DOHH2 (cell line): Measurements from ENCODE around the gene DUSP23.

Experiments
- H3F3A ChIP-seq: fragments of 200-600 bp; sonication (generic), shearing (Covaris generic); 2 replicates; pipeline ENCODE4 v1.6.0; 2016; ENCODE audit warnings: antibody characterized with exemption, mild to moderate bottlenecking; ENCODE audit not compliant: control insufficient read depth, insufficient read depth
- H3K27ac ChIP-seq: fragments of 200-600 bp; sonication (generic); 2 replicates; pipeline ENCODE4 v1.5.1; 2014; ENCODE audit warnings: low read depth, mild to moderate bottlenecking, low read length, moderate library complexity
- H3K27me3 ChIP-seq: fragments of 200-600 bp; sonication (generic); 2 replicates; pipeline ENCODE4 v1.6.1; 2014; ENCODE audit warnings: mild to moderate bottlenecking, low read length, mixed read lengths; ENCODE audit not compliant: control insufficient read depth
- H3K36me3 ChIP-seq: fragments of 200-600 bp; sonication (generic); 2 replicates; pipeline ENCODE4 v1.6.1; 2014; ENCODE audit warnings: mild to moderate bottlenecking, low read length, moderate library complexity, mixed read lengths; ENCODE audit not compliant: control insufficient read depth
- H3K4me1 ChIP-seq: fragments of 200-600 bp; sonication (generic); 2 replicates; pipeline ENCODE4 v1.6.1; 2014; ENCODE audit warnings: mild to moderate bottlenecking, low read length, mixed read lengths; ENCODE audit not compliant: control insufficient read depth
- H3K4me2 ChIP-seq: fragments of 200-600 bp; sonication (generic); 2 replicates; pipeline ENCODE4 v1.6.0; 2014; ENCODE audit warnings: mild to moderate bottlenecking, low read length, moderate library complexity
- H3K4me3 ChIP-seq: fragments of 200-600 bp; sonication (generic); 2 replicates; pipeline ENCODE4 v1.5.1; 2014; ENCODE audit warnings: mild to moderate bottlenecking, low read length, mixed read lengths
- H3K79me2 ChIP-seq: fragments of 200-600 bp; sonication (generic); 2 replicates; pipeline ENCODE4 v1.6.1; 2014; ENCODE audit warnings: mild to moderate bottlenecking, low read length, mixed read lengths; ENCODE audit not compliant: control insufficient read depth
- H3K9me2 ChIP-seq: fragments of 200-600 bp; sonication (generic); replicated peaks from 2 replicates; pipeline ENCODE4 v1.6.1; 2014; ENCODE audit warnings: mild to moderate bottlenecking, low read length, mixed read lengths; ENCODE audit not compliant: control insufficient read depth
- H3K9me3 ChIP-seq: fragments of 200-600 bp; sonication (generic); 2 replicates; pipeline ENCODE4 v1.6.1; 2014; ENCODE audit warnings: antibody characterized with exemption, low read length, mixed read lengths; ENCODE audit not compliant: control insufficient read depth, insufficient read depth
- H4K20me1 ChIP-seq: fragments of 200-600 bp; sonication (generic); 2 replicates; pipeline ENCODE4 v1.6.0; 2014; ENCODE audit warnings: low read depth, mild to moderate bottlenecking, antibody characterized with exemption, low read length, moderate library complexity; ENCODE audit not compliant: control insufficient read depth, insufficient read depth
- EZH2phosphoT487 ChIP-seq: fragments of 200-600 bp; sonication (generic); IDR thresholded peaks from 2 replicates; pipeline ENCODE4 v1.6.1; 2017; ENCODE audit warnings: borderline replicate concordance, mild to moderate bottlenecking, antibody characterized with exemption, low read length, moderate library complexity, mixed read lengths
- TF ChIP-seq, protein P1 (sequence below): fragments of 200-600 bp; sonication (generic); IDR thresholded peaks from one replicate; pipeline ENCODE4 v1.5.1; 2014; ENCODE audit warnings: antibody characterized with exemption, mild to moderate bottlenecking, low read depth, low read length; ENCODE audit not compliant: poor library complexity, severe bottlenecking

Gene DUSP23

DNA sequence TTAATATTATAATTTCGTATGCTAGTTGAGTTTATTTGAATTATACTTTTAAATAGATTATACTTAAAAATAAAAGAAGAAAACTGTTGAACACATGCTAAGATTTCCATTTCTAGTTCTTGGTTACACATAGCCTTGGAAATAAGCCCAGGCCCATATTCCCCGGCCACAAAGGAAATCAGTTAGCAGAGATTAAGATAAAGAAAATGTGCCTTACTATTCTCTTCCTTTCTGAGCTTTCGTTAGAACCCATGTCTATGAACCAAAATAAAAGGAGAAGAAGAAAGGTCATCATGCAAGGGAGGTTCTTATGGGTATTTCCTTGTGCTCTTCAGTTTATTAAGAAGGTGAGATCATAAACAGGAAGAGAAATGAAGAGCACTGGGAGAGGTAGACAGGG lies 34.1 kb upstream of the DUSP23 start:
- Histone ChIP-seq H3K4me2 (no peak overlapping the region), H3K9me3 (no peaks in the 10 kb centered on the region), H3K27ac (no peak overlapping the region), H3K36me3 (no peaks in the 10 kb centered on the region), H3K4me1 (no peaks in the 10 kb centered on the region), H3K79me2 (no peaks in the 10 kb centered on the region), H3K27me3 (no peaks in the 10 kb centered on the region), H3K9me2 (no peaks in the 10 kb centered on the region), H3K4me3 (no peak overlapping the region), H4K20me1 (no peaks in the 10 kb centered on the region), H3F3A (no peaks in the 10 kb centered on the region)
- TF ChIP-seq EZH2phosphoT487: no peak
- TF ChIP-seq, protein P1, sequence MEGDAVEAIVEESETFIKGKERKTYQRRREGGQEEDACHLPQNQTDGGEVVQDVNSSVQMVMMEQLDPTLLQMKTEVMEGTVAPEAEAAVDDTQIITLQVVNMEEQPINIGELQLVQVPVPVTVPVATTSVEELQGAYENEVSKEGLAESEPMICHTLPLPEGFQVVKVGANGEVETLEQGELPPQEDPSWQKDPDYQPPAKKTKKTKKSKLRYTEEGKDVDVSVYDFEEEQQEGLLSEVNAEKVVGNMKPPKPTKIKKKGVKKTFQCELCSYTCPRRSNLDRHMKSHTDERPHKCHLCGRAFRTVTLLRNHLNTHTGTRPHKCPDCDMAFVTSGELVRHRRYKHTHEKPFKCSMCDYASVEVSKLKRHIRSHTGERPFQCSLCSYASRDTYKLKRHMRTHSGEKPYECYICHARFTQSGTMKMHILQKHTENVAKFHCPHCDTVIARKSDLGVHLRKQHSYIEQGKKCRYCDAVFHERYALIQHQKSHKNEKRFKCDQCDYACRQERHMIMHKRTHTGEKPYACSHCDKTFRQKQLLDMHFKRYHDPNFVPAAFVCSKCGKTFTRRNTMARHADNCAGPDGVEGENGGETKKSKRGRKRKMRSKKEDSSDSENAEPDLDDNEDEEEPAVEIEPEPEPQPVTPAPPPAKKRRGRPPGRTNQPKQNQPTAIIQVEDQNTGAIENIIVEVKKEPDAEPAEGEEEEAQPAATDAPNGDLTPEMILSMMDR: no peak

DNA sequence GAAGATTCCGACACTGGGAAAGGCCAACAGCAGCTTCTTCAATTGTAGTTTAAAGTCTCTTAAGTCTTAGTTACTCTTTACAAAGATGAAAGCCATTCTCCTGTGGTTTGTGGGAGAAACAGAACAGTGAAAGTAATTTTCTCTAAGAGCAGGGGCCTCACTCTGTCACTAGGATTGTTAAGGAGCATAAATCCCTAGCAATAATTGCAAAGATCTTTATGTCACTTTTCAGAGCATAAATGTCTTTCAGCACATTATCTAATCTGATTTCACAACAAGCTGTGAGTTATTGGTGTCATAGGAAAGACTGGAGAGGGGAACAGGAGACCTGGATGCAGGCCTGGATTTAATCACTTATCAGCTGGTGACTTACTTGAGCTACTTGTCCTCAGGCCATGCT lies 32.4 kb upstream of the DUSP23 start:
- no peaks in the 10 kb centered on the region for H3K9me3 ChIP-seq
- no peaks in the 10 kb centered on the region for H3K79me2 ChIP-seq
- H3K36me3 ChIP-seq: no peaks in the 10 kb centered on the region
- H3K27me3 ChIP-seq: no peaks in the 10 kb centered on the region
- H3F3A ChIP-seq: no peaks in the 10 kb centered on the region
- no peaks in the 10 kb centered on the region for H4K20me1 ChIP-seq
- H3K4me1 ChIP-seq: no peaks in the 10 kb centered on the region
- no peak overlapping the region for H3K27ac ChIP-seq
- no peak for TF ChIP-seq EZH2phosphoT487
- TF ChIP-seq, protein P1: no peak
- H3K9me2 ChIP-seq: no peaks in the 10 kb centered on the region
- H3K4me2 ChIP-seq: no peak overlapping the region
- no peak overlapping the region for H3K4me3 ChIP-seq

DNA sequence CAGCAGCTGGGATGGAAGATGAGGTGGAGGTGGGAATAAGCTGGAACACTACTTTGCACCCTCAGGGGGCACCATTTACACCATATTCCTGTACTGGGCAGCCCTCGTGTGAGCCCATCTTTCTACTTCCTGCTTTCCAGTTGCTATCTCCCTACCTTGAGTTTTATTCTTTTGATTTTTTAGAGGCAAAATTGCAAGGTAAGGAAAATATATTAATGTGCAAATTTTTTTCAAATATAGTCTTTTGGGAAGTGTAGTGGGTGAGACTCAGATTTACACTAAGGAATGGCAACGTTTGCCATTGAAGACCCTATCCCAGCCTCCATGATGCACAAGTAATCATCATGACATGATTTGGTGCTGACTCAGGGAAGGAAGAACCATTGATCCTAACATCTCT lies 31.1 kb upstream of the DUSP23 start:
- Histone ChIP-seq H3F3A (no peaks in the 10 kb centered on the region), H3K9me2 (no peaks in the 10 kb centered on the region), H3K4me3 (no peak overlapping the region), H3K36me3 (no peaks in the 10 kb centered on the region), H3K4me1 (no peaks in the 10 kb centered on the region), H3K27ac (no peak overlapping the region), H3K79me2 (no peaks in the 10 kb centered on the region), H3K9me3 (no peaks in the 10 kb centered on the region), H3K27me3 (no peaks in the 10 kb centered on the region), H3K4me2 (no peak overlapping the region), H4K20me1 (no peaks in the 10 kb centered on the region)
- TF ChIP-seq EZH2phosphoT487: no peak
- TF ChIP-seq, protein P1: no peak

DNA sequence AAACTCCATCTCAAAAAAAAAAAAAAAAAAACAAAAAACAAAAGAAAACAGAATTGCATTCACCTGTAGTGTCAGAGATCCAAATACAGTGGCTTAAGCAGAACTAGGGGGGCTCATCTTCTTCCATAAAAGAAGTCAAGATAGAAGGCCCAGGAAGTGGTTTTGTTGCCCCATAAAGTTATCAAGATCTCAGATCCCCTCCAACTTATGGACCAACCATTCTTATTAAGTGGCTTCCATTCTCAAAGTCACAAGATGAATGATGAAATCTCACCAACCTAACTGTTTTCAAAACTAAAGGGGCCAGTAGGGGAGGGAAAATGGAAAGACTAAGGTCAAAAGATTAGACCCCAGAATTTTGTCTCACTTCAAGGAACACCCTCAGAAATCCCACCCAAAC lies 30.1 kb upstream of the DUSP23 start:
- TF ChIP-seq, protein P1: no peak
- TF ChIP-seq EZH2phosphoT487: no peak
- H3K27ac ChIP-seq: no peak overlapping the region
- H3K9me3 ChIP-seq: no peaks in the 10 kb centered on the region
- no peaks in the 10 kb centered on the region for H4K20me1 ChIP-seq
- H3K79me2 ChIP-seq: no peaks in the 10 kb centered on the region
- H3K4me1 ChIP-seq: no peaks in the 10 kb centered on the region
- no peak overlapping the region for H3K4me3 ChIP-seq
- no peak overlapping the region for H3K4me2 ChIP-seq
- no peaks in the 10 kb centered on the region for H3F3A ChIP-seq
- no peaks in the 10 kb centered on the region for H3K9me2 ChIP-seq
- no peaks in the 10 kb centered on the region for H3K27me3 ChIP-seq
- H3K36me3 ChIP-seq: no peaks in the 10 kb centered on the region
